AG04450 (cell line): Measurements from ENCODE around the gene NCAN. TPM values are rescaled to one million over a fixed set of nuclear protein-coding genes. Genes with fewer than 3 reads are reported as not detected.

Experiments used
- CTCF ChIA-PET: fragments of 300-600, 350-600 bp; formaldehyde crosslinking; extraction: SDS; loops from one replicate; lab custom pipeline; 2022; ENCODE audit warnings: antibody characterized with exemption, inconsistent platforms; lab: Charles Lee
- POLR2A ChIA-PET: fragments of 350-600 bp; formaldehyde crosslinking; extraction: SDS; loops from one replicate; lab custom pipeline; 2021; ENCODE audit warnings: antibody characterized with exemption, inconsistent platforms; lab: Yijun Ruan, JAX
- DNase-seq: peaks from one replicate; pipeline ENCODE4 v3.0.0-alpha.2; 2011; ENCODE audit warnings: low read depth, low spot score
- H3K27ac ChIP-seq: one replicate; pipeline ENCODE4 v1.5.1; 2012; ENCODE audit warnings: low read depth, low read length, control low read depth
- H3K27me3 ChIP-seq: one replicate; pipeline ENCODE4 v1.6.0; 2012; ENCODE audit warnings: low read length; ENCODE audit not compliant: control insufficient read depth, insufficient read depth
- H3K4me3 ChIP-seq: 2 replicates; pipeline ENCODE4 v1.5.1; 2011; ENCODE audit warnings: mild to moderate bottlenecking, low read depth, low read length, control low read depth
- H3K9me3 ChIP-seq: 2 replicates; pipeline ENCODE4 v1.5.1; 2012; ENCODE audit warnings: low read length; ENCODE audit not compliant: control insufficient read depth, insufficient read depth
- polyA plus RNA-seq: library from polyadenylated mRNA; depleted of rRNA; stranded (reverse); fragments of >200 nt; gene quantifications from 2 replicates; pipeline ENCODE4 v1.2.3, GENCODE V29; 2011
- TF ChIP-seq, protein P1 (sequence below): IDR thresholded peaks from 2 replicates; pipeline ENCODE4 v1.5.1; 2011; ENCODE audit warnings: low read depth, low read length, control low read depth, inconsistent platforms

NCAN gene
- polyA plus RNA-seq, 1 experiment, result not detected

DNA sequence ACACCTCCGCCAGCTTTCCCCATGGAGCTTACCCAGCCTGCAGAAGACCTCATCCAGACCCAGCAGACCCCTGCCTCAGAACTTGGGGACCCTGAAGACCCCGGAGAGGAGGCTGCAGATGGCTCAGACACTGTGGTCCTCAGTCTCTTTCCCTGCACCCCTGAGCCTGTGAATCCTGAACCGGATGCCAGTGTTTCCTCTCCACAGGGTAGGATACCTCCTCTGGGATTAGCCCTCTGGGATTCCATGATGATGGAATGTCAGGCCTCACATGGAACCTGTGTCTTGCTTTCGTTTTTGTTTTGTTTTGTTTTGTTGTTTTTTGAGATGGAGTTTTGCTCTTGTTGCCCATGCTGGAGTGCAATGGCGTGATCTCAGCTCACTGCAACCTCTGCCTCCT is 17.8 kb upstream of the NCAN start:
- H3K4me3 ChIP-seq, result peak overlapping the region; percentile 92
- POLR2A ChIA-PET, result interaction anchor here (0.6 kb wide), 1 partner anchor 28 kb away, joined by 3 read pairs; no protein-coding TSS in a partner anchor
- H3K27ac ChIP-seq, result no peak overlapping the region
- H3K27me3 ChIP-seq, result no peaks in the 10 kb centered on the region
- CTCF ChIA-PET, result interaction anchor here (1.2 kb wide), 1 partner anchor 8 kb away, joined by 6 read pairs; no protein-coding TSS in a partner anchor
- no peaks in the 10 kb centered on the region; the same call in 1 of the 2 replicates for H3K9me3 ChIP-seq
- DNase-seq, result no peak
- TF ChIP-seq, protein P1, sequence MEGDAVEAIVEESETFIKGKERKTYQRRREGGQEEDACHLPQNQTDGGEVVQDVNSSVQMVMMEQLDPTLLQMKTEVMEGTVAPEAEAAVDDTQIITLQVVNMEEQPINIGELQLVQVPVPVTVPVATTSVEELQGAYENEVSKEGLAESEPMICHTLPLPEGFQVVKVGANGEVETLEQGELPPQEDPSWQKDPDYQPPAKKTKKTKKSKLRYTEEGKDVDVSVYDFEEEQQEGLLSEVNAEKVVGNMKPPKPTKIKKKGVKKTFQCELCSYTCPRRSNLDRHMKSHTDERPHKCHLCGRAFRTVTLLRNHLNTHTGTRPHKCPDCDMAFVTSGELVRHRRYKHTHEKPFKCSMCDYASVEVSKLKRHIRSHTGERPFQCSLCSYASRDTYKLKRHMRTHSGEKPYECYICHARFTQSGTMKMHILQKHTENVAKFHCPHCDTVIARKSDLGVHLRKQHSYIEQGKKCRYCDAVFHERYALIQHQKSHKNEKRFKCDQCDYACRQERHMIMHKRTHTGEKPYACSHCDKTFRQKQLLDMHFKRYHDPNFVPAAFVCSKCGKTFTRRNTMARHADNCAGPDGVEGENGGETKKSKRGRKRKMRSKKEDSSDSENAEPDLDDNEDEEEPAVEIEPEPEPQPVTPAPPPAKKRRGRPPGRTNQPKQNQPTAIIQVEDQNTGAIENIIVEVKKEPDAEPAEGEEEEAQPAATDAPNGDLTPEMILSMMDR, result no peak

DNA sequence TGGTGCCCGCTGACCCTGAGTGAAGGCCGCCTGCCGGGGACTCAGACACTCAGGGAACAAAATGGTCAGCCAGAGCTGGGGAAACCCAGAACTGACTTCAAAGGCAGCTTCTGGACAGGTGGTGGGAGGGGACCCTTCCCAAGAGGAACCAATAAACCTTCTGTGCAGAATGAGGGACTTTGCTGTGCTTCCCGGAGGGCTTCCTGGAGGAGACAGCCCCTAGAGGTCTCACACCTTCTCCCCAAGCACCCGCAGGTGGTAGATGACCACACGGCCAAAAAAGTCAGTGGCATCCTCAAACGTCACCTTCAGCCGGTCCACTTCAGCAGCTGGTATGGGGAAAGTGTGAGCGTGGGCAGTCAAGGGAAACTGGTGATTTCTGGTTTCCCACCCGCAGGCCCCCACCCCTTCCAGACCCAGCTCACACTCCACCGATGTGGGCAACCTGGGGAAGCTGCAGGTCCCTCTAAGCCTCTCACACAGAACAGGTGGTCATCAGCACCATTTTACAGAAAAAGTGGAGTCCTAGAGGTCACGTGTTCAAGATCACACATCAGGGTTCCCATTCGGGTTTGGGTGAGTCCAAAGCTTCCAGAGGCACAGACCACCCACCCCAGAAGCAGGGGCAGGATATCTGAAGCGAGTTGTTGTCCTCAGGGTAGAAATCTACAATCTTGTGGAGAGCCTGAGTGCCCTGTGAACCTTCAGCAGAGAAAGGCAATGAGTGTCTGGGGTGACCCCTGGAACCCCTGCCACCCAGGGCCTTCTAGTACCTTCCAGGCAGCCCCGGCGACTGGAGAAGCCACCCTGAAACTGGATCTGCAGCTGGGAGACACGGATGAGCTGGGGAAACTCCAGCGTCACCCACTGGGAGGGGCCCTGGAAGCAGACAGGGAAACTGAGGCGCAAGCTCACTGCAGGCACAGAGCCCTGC is 9.8 kb upstream of the NCAN start:
- Histone ChIP-seq H3K27ac (no peak overlapping the region), H3K27me3 (peaks cover 2% of the 10 kb centered on the region), H3K9me3 (no peaks in the 10 kb centered on the region; the same call in 1 of the 2 replicates), H3K4me3 (peak overlapping the region; percentile 65)
- ChIA-PET POLR2A (interaction anchor here (0.9 to 1.7 kb wide), 2 partner anchors 10 to 120 kb away, joined by 6 to 22 read pairs; partner anchors contain the start of genes BORCS8 and RFXANK), CTCF (interaction anchor here (1.1 kb wide), 1 partner anchor 56 kb away, joined by 3 read pairs; no protein-coding TSS in a partner anchor)
- TF ChIP-seq, protein P1, result no peak
- DNase-seq, result no peak

DNA sequence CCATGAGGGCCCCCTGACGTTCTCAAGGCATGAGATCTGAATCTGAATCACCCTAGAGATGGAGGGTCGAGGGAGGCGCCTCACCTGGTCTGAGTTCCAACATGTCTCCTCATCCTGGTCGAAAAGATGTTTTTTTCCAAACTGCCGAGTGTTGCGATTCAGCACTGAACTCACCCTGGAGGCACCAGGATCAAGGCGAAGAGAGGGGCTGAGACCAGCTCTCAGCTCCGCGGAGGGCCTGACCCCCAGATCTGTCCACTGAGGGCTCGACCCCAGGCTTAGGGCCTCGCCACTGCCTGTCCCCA is 9.1 kb upstream of the NCAN start:
- peaks cover 2% of the 10 kb centered on the region for H3K27me3 ChIP-seq
- POLR2A ChIA-PET, result interaction anchor here (0.9 to 1.7 kb wide), 3 partner anchors 10 to 120 kb away, joined by 3 to 22 read pairs (median 6); partner anchors contain the start of genes BORCS8 and RFXANK
- peak overlapping the region; percentile 65 for H3K4me3 ChIP-seq
- no peak overlapping the region for H3K27ac ChIP-seq
- TF ChIP-seq, protein P1, result no peak
- no peak for DNase-seq
- H3K9me3 ChIP-seq, result no peaks in the 10 kb centered on the region; the same call in 1 of the 2 replicates
- CTCF ChIA-PET, result interaction anchor here (0.9 kb wide), 1 partner anchor 28 kb away, joined by 3 read pairs; no protein-coding TSS in a partner anchor

DNA sequence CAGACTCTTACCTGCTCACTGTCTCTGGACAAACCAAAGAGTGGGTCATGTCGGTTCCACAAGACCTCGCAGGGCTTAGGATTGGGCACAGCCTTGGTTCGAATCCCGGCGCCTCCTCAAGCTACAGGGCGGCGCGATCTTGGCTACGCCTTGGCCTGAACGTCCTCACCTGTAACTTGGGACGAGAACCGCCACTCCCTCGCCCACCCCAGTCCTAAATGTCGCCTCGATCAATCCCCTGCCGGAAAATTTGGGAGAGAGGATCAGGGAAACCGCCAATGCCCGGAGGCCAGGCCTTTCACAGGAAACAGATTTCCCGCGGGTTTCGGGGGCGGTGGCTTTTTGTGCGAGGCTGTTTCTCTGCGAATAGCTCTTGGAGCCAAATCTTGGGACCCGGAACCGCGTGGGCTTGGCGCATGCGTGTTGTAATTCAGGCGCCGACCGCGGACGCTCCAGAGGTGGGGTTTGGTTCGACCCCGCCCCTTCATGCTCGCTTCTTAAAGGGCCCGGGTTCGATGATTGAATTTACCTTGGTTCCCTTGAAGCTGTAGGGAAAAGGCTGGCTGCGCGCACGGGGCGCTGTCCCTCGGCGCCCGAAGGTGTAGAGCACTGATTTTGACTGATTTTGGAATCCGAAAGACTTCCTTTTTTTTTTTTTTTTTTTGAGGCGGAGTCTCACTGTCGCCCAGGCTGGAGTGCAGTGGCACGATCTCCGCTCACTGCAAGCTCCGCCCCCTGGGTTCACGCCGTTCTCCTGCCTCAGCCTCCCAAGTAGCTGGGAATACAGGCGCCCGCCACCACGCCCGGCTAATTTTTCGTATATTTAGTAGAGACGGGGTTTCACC is 8.5 kb upstream of the NCAN start, which contains the start of gene NR2C2AP:
NR2C2AP (minus strand) TSS at position 403 of the 845 bp plus-strand sequence; CDS start at position 49, 354 bp downstream.
- ChIA-PET POLR2A (interaction anchor here (0.7 to 1.7 kb wide), 6 partner anchors 11 to 312 kb away, joined by 3 to 22 read pairs (median 6); partner anchors contain the start of genes BORCS8 and RFXANK), CTCF (interaction anchor here (0.7 to 0.9 kb wide), 3 partner anchors 14 to 145 kb away, joined by 3 to 5 read pairs (median 3); no protein-coding TSS in a partner anchor)
- peak; percentile 68 for DNase-seq
- TF ChIP-seq, protein P1, result no peak
- H3K9me3 ChIP-seq, result no peaks in the 10 kb centered on the region; the same call in 1 of the 2 replicates
- H3K4me3 ChIP-seq, result peak within 1 kb of the TSS; percentile 65
- H3K27me3 ChIP-seq, result peaks cover 2% of the 10 kb centered on the region
- no peak within 1 kb of the TSS for H3K27ac ChIP-seq
